Raji (cell line): ENCODE measurements around the gene IMPA2.

Source experiments
- POLR2A ChIP-seq: IDR thresholded peaks from 2 replicates; pipeline ENCODE4 v1.6.1; 2011; ENCODE audit warnings: low read depth, low read length, control low read depth; ENCODE audit not compliant: insufficient read depth

Gene IMPA2

DNA sequence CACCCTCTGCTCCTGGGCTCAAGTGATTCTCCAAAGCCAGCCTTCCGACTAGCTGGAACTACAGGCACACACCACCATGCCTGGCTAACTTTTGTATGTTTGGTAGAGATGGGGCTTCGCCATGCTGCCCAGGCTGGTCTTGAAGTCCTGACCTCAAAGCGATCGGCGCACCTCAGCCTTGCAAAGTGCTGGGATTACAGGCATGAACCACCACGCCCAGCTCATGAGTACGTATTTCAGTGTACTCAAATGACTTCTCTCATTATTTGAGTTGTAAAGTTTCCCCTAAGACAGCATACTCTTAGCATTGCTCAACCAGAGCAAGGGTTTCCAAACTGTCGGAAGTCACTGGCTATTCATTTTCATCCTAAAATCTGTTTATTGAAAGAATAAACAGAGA is 40.3 kb downstream of the IMPA2 start:
- no peak for TF ChIP-seq POLR2A

GRCh38 chr18:12023375-12023774 is 42.1 kb downstream of the IMPA2 start:
- no peak for TF ChIP-seq POLR2A

DNA sequence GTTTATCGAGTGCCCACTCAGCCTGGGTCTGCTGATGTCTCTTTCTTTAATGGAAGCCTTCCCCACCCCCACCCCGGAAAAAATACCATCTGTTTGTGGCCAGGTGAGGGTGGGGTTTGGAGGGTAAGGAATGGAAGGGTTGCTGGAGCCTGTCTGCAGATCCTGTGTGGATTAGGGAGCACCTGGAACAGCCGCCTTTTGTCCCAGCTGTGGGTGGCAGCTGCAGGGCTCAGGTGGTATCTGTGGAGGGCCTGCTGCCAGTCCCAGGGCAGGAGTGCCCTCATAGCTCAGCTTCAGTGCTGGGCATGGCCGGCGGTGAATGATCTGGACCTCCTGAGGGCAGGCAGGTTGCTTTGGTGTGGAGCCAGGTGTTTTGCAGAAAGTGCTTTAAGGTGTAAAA is 45.3 kb downstream of the IMPA2 start:
- TF ChIP-seq POLR2A = no peak

GRCh38 chr18:12027046-12027445 is 45.7 kb downstream of the IMPA2 start:
- TF ChIP-seq POLR2A = no peak

- no peak for TF ChIP-seq POLR2A
Measured at GRCh38 chr18:12027480-12027879, 46.2 kb downstream of the IMPA2 start.

- TF ChIP-seq POLR2A = no peak
Measured at GRCh38 chr18:12028040-12028628, 46.8 kb downstream of the IMPA2 start.

DNA sequence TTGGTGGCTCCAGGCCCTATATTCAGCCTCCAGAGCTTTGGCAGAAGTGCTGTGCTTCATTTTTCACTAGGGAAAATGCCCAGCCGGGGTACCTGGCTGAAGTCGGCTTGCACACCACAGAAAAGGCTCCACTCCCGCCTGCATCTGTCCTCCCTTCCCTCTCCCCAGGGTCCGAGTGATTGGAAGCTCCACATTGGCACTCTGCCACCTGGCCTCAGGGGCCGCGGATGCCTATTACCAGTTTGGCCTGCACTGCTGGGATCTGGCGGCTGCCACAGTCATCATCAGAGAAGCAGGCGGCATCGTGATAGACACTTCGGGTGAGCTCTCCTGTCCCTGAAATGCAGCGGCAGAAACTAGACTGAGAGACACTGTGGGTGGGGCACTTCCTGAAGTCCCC is 47.4 kb downstream of the IMPA2 start:
- TF ChIP-seq POLR2A = no peak

DNA sequence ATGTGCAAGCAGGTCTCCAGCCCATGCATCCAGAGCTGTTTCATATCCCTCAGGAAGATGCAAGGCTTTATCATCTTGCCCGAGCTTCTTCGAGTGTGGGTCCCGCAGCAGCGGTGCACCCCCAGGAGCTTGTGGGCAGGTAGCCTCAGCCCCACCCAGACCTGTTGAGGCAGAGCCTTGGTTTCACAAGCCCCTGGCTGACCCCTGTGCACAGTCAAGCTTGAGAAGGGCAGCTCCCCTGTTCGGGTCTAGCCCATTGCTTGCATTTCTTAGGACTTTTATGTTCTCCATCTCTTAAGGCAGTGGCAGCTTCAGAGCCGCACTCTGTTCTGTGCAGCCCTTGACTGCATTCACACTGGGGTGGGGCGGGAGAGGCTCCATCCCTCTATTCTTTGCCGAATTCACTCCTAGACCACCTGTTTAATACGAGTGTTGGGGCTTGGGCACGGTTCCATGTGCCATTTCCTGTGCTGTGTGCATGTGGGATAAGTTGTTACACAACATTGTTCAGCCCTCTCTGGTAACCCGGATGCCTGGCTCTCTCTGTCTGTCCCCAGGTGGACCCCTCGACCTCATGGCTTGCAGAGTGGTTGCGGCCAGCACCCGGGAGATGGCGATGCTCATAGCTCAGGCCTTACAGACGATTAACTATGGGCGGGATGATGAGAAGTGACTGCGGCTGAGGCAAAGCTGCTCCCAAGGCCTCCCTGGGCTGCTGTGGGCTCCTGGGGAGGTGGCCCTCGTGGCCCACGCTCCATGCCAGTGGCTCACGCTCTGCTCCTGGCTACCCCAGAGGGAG is 48.7 kb downstream of the IMPA2 start:
- no peak for TF ChIP-seq POLR2A

- TF ChIP-seq POLR2A = no peak
Measured at GRCh38 chr18:12030670-12031069, 49.4 kb downstream of the IMPA2 start.

DNA sequence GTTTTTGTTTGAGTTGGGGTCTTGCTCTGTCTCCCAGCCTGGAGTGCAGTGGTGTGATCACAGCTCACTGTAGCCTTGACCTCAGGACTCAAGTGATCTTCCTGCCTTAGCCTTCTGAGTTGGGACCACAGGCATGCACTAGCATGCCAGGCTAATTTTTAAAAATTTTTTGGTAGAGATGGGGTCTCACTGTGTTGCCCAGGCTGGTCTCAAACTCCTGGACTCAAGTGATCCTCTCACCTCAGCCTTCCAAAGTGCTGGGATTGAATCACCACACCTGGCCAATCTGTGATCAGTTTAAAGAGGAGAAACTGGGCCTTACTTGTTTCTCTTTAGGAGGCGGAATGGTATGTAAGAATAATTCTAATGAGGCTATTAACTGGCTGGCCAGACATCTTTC is 49.9 kb downstream of the IMPA2 start:
- no peak for TF ChIP-seq POLR2A

GRCh38 chr18:12031846-12032245 is 50.5 kb downstream of the IMPA2 start:
- no peak for TF ChIP-seq POLR2A

DNA sequence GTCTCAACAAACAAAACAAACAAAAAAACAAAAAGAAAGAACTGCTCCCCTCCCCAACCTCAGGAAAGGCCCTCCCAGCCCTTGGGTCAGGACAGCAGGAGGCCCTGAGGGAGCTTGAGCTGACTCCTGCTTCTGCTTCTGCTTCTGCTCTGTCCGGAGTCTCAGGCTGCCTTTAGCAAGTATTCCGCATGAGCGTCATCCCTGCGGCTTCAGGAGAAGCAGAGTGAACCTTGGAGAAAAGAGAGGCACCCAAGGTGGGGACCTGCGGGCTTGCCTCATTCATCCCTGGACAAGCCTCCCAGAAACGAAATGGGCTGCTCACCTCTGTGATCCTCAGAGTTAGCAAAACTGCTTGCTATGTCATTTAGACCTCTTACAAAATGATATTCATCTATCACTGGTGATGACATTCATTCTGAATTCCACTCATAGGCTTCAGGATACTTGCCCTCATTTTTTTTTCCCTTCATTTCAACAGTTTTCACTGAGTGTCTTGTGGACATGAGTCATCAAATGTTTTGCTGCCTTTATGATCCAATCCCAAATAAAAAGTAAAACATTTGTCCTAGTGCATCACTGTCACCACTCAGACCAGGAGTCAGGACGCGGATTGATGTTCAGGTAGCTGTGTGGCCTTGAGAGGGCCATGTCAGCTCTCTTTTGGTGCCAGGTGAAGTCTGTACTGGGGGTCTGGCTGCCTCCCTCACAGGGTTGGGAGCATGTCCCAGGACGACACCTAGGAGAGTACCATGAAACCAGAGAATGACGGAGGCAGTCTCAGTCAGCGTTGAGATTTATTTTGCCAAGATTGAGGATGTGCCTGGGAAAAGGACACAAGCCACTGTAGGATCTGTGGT is 51.7 kb downstream of the IMPA2 start:
- TF ChIP-seq POLR2A = no peak

DNA sequence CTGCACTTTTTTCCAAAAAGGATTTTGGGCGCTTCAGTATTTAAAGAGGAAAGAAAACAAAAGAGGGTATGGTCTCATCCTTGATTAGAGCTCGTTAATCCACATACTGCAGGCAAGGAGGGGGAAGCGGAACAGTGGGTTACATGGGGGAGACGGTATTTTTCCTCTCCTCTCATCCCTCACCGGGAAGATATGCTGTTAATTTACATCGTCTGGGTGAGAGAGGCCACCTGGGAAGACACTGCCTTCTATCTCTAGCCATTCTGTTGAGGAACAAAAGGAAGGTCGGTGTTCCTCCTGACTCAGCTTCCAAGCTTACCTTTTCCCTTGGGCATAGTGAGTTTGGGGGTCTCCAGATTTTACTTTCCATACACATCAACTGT is 52.3 kb downstream of the IMPA2 start:
- TF ChIP-seq POLR2A = no peak

DNA sequence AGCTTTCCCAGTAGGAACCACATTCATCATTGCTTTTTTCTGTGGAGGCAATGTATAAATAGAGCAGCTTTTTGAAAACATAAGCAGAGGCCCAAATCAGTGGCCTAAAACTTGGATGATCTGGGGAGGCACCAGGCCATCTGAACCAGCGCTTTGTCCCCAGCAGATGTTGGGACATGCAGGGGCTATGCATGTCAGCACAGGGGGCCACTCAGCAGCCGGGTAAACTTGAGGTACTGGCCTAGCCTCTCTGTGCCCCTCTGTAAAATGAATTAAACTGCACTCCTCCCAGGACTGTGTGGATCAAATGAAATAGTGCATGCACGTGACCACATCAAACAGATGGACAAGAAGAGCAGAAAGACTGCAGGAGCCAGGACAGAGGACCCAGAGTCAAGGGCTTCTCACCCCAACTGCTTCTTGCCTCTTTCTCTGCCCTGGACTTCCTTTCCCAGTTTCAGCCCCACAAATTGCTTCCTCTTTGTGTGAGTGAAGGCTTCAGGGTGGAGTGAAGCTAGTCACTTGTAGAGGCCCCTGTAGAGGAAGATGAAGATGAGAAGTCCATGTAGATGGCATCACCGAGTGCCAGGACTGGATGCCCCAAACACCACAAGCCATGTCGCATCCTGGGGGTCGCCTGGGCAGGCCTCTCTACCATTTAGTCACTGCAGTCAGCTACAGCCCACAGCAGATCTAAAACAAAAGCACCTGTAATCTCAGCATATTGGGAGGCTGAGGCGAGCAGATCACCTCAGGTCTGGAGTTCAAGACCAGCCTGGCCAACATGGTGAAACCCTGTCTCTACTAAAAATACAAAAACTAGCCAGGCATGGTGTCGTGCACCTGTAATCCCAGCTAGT is 53.2 kb downstream of the IMPA2 start:
- no peak for TF ChIP-seq POLR2A

- TF ChIP-seq POLR2A = no peak
Measured at GRCh38 chr18:12035481-12035880, 54.2 kb downstream of the IMPA2 start.

- no peak for TF ChIP-seq POLR2A
Measured at GRCh38 chr18:12036201-12036751, 55.0 kb downstream of the IMPA2 start.
